Fibroblast of lung (primary cell): ENCODE results near the gene KCNG2. TPM values are rescaled to one million over a fixed set of nuclear protein-coding genes. Genes with fewer than 3 reads are reported as not detected.

Experiments
- DNase-seq, 2 donors: peaks; one replicate each; pipeline versions ENCODE4 v3.0.0 to v3.0.0-alpha.2; 2010; ENCODE audit warnings: low read depth in 2 of 2
- H2AFZ ChIP-seq: 2 replicates; pipeline ENCODE4 v1.5.1; 2012; ENCODE audit warnings: low read length, control low read depth, inconsistent platforms
- H3K27ac ChIP-seq: 2 replicates; pipeline ENCODE4 v1.5.1; 2011; ENCODE audit warnings: low read length, control low read depth; ENCODE audit not compliant: insufficient read depth
- H3K27me3 ChIP-seq: 2 replicates; pipeline ENCODE4 v1.5.1; 2011; ENCODE audit warnings: mild to moderate bottlenecking, low read length; ENCODE audit not compliant: control insufficient read depth, insufficient read depth
- H3K36me3 ChIP-seq: 2 replicates; pipeline ENCODE4 v1.5.1; 2011; ENCODE audit warnings: low read length; ENCODE audit not compliant: control insufficient read depth, insufficient read depth
- H3K4me1 ChIP-seq: 2 replicates; pipeline ENCODE4 v1.5.1; 2011; ENCODE audit warnings: low read length; ENCODE audit not compliant: control insufficient read depth, insufficient read depth; ENCODE audit errors: extremely low read depth
- H3K4me2 ChIP-seq: 2 replicates; pipeline ENCODE4 v1.5.1; 2011; ENCODE audit warnings: low read length, control low read depth; ENCODE audit not compliant: insufficient read depth; ENCODE audit errors: extremely low read depth
- H3K4me3 ChIP-seq, 4 experiments: fragments of 200-600 bp in 1 of 4; sonication (generic) in 1 of 4; replicated peaks in 1 of 4; 2 replicates each; pipeline ENCODE4 v1.5.1; 2011 to 2016; ENCODE audit warnings: low read length in 4 of 4, low read depth in 3 of 4, mild to moderate bottlenecking in 3 of 4, control low read depth in 2 of 4, inconsistent platforms in 1 of 4, mixed read lengths in 1 of 4; ENCODE audit not compliant: insufficient read depth in 1 of 4; ENCODE audit errors: control extremely low read depth in 1 of 4
- H3K79me2 ChIP-seq: 2 replicates; pipeline ENCODE4 v1.5.1; 2012; ENCODE audit warnings: mild to moderate bottlenecking, low read length, inconsistent platforms; ENCODE audit not compliant: control insufficient read depth, insufficient read depth
- H3K9ac ChIP-seq: 2 replicates; pipeline ENCODE4 v1.5.1; 2011; ENCODE audit warnings: mild to moderate bottlenecking, low read length, control low read depth; ENCODE audit not compliant: insufficient read depth
- H3K9me3 ChIP-seq: 2 replicates; pipeline ENCODE4 v1.5.1; 2012; ENCODE audit warnings: low read depth, low read length; ENCODE audit not compliant: control insufficient read depth, insufficient read depth
- H4K20me1 ChIP-seq: 2 replicates; pipeline ENCODE4 v1.5.1; 2011; ENCODE audit warnings: low read length; ENCODE audit not compliant: control insufficient read depth, insufficient read depth; ENCODE audit errors: extremely low read depth
- CTCF ChIP-seq, 2 donors: IDR thresholded peaks in 1 of 2; conservative IDR thresholded peaks in 1 of 2; 1 replicate in 1 of 2; 2 replicates in 1 of 2; pipeline ENCODE4 v1.5.1; 2011 to 2012; ENCODE audit warnings: low read length in 2 of 2, control low read depth in 1 of 2, inconsistent platforms in 1 of 2, low read depth in 1 of 2, mild to moderate bottlenecking in 1 of 2
- EZH2 ChIP-seq: IDR thresholded peaks from 2 replicates; pipeline ENCODE4 v1.5.1; 2012; ENCODE audit warnings: low read length, control low read depth, mild to moderate bottlenecking; ENCODE audit errors: missing control alignments
- polyA plus RNA-seq, 2 donors: library from polyadenylated mRNA; depleted of rRNA in 1 of 2; stranded (reverse) in 1 of 2; unstranded in 1 of 2; fragments of >200 nt; gene quantifications; 2 replicates each; pipeline ENCODE4 v1.2.1, GENCODE V29; 2011 to 2012; ENCODE audit warnings: missing spikeins in 1 of 2
- total RNA-seq: library from RNA; depleted of rRNA; stranded (reverse); fragments of >200 nt; gene quantifications from 2 replicates; pipeline ENCODE4 v1.2.1, GENCODE V29; 2014

KCNG2 gene
- total and polyA plus RNA-seq, 2 donors (not counting 1 experiment from before 2014, with no cell fraction given): 0.42 to 10.1 TPM

- no peak overlapping the region for H3K27ac ChIP-seq
- H3K4me2 ChIP-seq: no peak overlapping the region
- no peak for TF ChIP-seq EZH2
- no peak for TF ChIP-seq CTCF (conservative IDR thresholded peaks at IDR 0.05 in 1 of 2, IDR thresholded peaks at IDR 0.05 in 1 of 2; ENCODE audit: low read depth in 1 of 2, low read length in 2 of 2)
- no peak for DNase-seq
- H3K79me2 ChIP-seq: peaks cover 2% of the 10 kb centered on the region
- peaks cover 9% of the 10 kb centered on the region for H3K36me3 ChIP-seq
- H4K20me1 ChIP-seq: no peaks in the 10 kb centered on the region
- no peak overlapping the region for H3K9ac ChIP-seq
- H2AFZ ChIP-seq: no peak overlapping the region
- H3K27me3 ChIP-seq: no peaks in the 10 kb centered on the region
- no peak overlapping the region for H3K4me3 ChIP-seq
- no peaks in the 10 kb centered on the region for H3K9me3 ChIP-seq
- peaks cover 2% of the 10 kb centered on the region for H3K4me1 ChIP-seq
These were observed 116.9 kb downstream of the KCNG2 start for GRCh38 chr18:79914614-79915160.

- Histone ChIP-seq H3K9me3 (no peaks in the 10 kb centered on the region), H3K27me3 (no peaks in the 10 kb centered on the region), H3K79me2 (peaks cover 2% of the 10 kb centered on the region), H3K4me3 (no peak overlapping the region), H3K27ac (no peak overlapping the region), H3K9ac (no peak overlapping the region), H3K4me1 (peaks cover 2% of the 10 kb centered on the region), H3K4me2 (no peak overlapping the region), H3K36me3 (peaks cover 9% of the 10 kb centered on the region), H2AFZ (no peak overlapping the region), H4K20me1 (no peaks in the 10 kb centered on the region)
- TF ChIP-seq CTCF (conservative IDR thresholded peaks at IDR 0.05 in 1 of 2, IDR thresholded peaks at IDR 0.05 in 1 of 2; ENCODE audit: low read depth in 1 of 2, low read length in 2 of 2) (no peak), EZH2 (no peak)
- no peak for DNase-seq
These were observed 117.7 kb downstream of the KCNG2 start for GRCh38 chr18:79915161-79916127.

- Histone ChIP-seq H3K27me3 (no peaks in the 10 kb centered on the region), H3K4me2 (no peak overlapping the region), H3K9ac (no peak overlapping the region), H3K79me2 (no peaks in the 10 kb centered on the region), H4K20me1 (no peaks in the 10 kb centered on the region), H3K27ac (no peak overlapping the region), H3K9me3 (no peaks in the 10 kb centered on the region), H3K4me1 (peaks cover 2% of the 10 kb centered on the region), H2AFZ (no peak overlapping the region), H3K36me3 (peaks cover 9% of the 10 kb centered on the region), H3K4me3 (no peak overlapping the region)
- DNase-seq: no peak
- TF ChIP-seq EZH2 (no peak), CTCF (conservative IDR thresholded peaks at IDR 0.05 in 1 of 2, IDR thresholded peaks at IDR 0.05 in 1 of 2; ENCODE audit: low read depth in 1 of 2, low read length in 2 of 2) (no peak)
These were observed 118.4 kb downstream of the KCNG2 start for GRCh38 chr18:79916128-79916494.
